ENCODE results near the gene NDC1. TPM values are rescaled to one million over a fixed set of nuclear protein-coding genes. Genes with fewer than 3 reads are reported as not detected.

NDC1 gene
- polyA plus RNA-seq, 1 donor (not counting 4 experiments of a cell fraction or from before 2014, with no cell fraction given), result 36.1 TPM

DNA sequence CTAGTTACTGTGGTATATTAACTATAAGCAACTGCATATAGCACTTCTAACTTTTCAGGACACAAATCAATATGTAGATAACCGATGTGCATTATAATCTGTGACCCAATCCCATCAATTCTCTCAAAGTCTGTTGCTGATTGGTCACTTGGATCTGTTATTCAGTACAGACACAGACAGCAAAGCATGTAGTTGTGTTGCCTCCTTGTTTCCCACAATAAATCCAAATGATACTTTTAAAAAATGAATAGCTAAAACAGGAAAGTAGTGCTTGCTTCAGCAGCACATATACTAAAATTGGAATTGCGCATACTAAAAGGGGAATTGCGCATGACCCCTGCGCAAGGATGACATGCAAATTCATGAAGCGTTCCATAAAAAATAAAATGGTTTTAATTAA is 28.1 kb downstream of the NDC1 start:
- H3K9me1 ChIP-seq (ENCODE audit: control insufficient read depth, extremely low read depth, insufficient read depth, low read length), result no peaks in the 10 kb centered on the region
- H3K4me2 ChIP-seq (ENCODE audit: control insufficient read depth, extremely low read depth, insufficient read depth, low read depth, low read length), result no peak overlapping the region
- FAIRE-seq (no peak), DNase-seq (ENCODE audit: low read depth, low spot score) (no peak)
- dilution Hi-C loops (cut with MboI; ENCODE audit: extremely low pct_ligation_motif_present, low sequenced_read_pairs), result no loop called here
- H3K36me3 ChIP-seq (ENCODE audit: control insufficient read depth in 2 of 2, extremely low read depth in 1 of 2, insufficient read depth in 2 of 2, low read length in 2 of 2), result peaks cover 5 to 16% of the 10 kb centered on the region in 2 experiments
- no peak for TF ChIP-seq EZH2 (IDR thresholded peaks at IDR 0.05; ENCODE audit: low read length)
- TF ChIP-seq, protein P1, sequence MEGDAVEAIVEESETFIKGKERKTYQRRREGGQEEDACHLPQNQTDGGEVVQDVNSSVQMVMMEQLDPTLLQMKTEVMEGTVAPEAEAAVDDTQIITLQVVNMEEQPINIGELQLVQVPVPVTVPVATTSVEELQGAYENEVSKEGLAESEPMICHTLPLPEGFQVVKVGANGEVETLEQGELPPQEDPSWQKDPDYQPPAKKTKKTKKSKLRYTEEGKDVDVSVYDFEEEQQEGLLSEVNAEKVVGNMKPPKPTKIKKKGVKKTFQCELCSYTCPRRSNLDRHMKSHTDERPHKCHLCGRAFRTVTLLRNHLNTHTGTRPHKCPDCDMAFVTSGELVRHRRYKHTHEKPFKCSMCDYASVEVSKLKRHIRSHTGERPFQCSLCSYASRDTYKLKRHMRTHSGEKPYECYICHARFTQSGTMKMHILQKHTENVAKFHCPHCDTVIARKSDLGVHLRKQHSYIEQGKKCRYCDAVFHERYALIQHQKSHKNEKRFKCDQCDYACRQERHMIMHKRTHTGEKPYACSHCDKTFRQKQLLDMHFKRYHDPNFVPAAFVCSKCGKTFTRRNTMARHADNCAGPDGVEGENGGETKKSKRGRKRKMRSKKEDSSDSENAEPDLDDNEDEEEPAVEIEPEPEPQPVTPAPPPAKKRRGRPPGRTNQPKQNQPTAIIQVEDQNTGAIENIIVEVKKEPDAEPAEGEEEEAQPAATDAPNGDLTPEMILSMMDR (optimal IDR thresholded peaks at IDR 0.05 in 1 of 3, IDR thresholded peaks at IDR 0.05 in 1 of 3, conservative IDR thresholded peaks at IDR 0.05 in 1 of 3; ENCODE audit: extremely low read depth in 1 of 3, insufficient read depth in 2 of 3, low read length in 3 of 3), result no peak
- no peaks in the 10 kb centered on the region for H4K20me1 ChIP-seq (ENCODE audit: control insufficient read depth, extremely low read depth, insufficient read depth, low read length)
- peaks cover 4% of the 10 kb centered on the region for H3K79me2 ChIP-seq (ENCODE audit: control insufficient read depth, insufficient read depth, low read length)
- H2AFZ ChIP-seq (ENCODE audit: control insufficient read depth, low read length), result no peak overlapping the region
- no peak overlapping the region for H3K9ac ChIP-seq (ENCODE audit: control insufficient read depth, extremely low read depth, insufficient read depth, low read length)
- no peak overlapping the region for H3K4me3 ChIP-seq (ENCODE audit: control insufficient read depth in 2 of 3, extremely low read depth in 1 of 3, insufficient read depth in 2 of 3, low read depth in 1 of 3, low read length in 3 of 3)
- H3K9me3 ChIP-seq (ENCODE audit: control insufficient read depth, low read depth, low read length), result no peaks in the 10 kb centered on the region
- no peaks in the 10 kb centered on the region for H3K4me1 ChIP-seq (ENCODE audit: control insufficient read depth, extremely low read depth, insufficient read depth, low read length)
- no peak overlapping the region for H3K27ac ChIP-seq (ENCODE audit: control insufficient read depth, insufficient read depth, low read length)
- no peaks in the 10 kb centered on the region for H3K27me3 ChIP-seq (ENCODE audit: control insufficient read depth, extremely low read depth, insufficient read depth, low read length)

DNA sequence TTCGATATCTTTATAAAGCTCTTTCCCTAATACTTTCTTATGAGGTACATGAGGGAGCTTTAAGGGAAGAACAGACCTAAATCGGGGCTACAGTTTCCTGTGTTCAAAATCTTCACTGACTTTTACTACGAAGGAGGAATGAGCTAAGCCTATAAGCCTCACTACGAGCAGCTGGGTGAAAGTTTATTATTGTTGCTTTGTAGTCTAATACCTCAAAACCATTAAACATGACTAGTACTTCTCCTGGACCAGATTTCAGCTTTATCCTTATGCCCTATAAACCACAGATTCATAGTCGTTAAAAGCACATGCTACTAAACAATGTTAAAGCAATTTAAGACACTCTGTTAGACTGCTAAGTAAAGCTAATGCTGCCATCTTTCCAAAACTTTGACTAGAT is 30.2 kb downstream of the NDC1 start:
- H3K4me3 ChIP-seq (ENCODE audit: control insufficient read depth in 2 of 3, extremely low read depth in 1 of 3, insufficient read depth in 2 of 3, low read depth in 1 of 3, low read length in 3 of 3), result no peak overlapping the region
- TF ChIP-seq EZH2 (IDR thresholded peaks at IDR 0.05; ENCODE audit: low read length), result no peak
- TF ChIP-seq, protein P1 (optimal IDR thresholded peaks at IDR 0.05 in 1 of 3, IDR thresholded peaks at IDR 0.05 in 1 of 3, conservative IDR thresholded peaks at IDR 0.05 in 1 of 3; ENCODE audit: extremely low read depth in 1 of 3, insufficient read depth in 2 of 3, low read length in 3 of 3), result no peak
- H3K36me3 ChIP-seq (ENCODE audit: control insufficient read depth in 2 of 2, extremely low read depth in 1 of 2, insufficient read depth in 2 of 2, low read length in 2 of 2), result peaks cover 5 to 16% of the 10 kb centered on the region in 2 experiments
- no peaks in the 10 kb centered on the region for H4K20me1 ChIP-seq (ENCODE audit: control insufficient read depth, extremely low read depth, insufficient read depth, low read length)
- DNase-seq (ENCODE audit: low read depth, low spot score), result no peak
- no peak overlapping the region for H3K9ac ChIP-seq (ENCODE audit: control insufficient read depth, extremely low read depth, insufficient read depth, low read length)
- H3K27me3 ChIP-seq (ENCODE audit: control insufficient read depth, extremely low read depth, insufficient read depth, low read length), result no peaks in the 10 kb centered on the region
- dilution Hi-C loops (cut with MboI; ENCODE audit: extremely low pct_ligation_motif_present, low sequenced_read_pairs), result no loop called here
- H3K9me3 ChIP-seq (ENCODE audit: control insufficient read depth, low read depth, low read length), result no peaks in the 10 kb centered on the region
- no peak overlapping the region for H2AFZ ChIP-seq (ENCODE audit: control insufficient read depth, low read length)
- no peaks in the 10 kb centered on the region for H3K4me1 ChIP-seq (ENCODE audit: control insufficient read depth, extremely low read depth, insufficient read depth, low read length)
- no peak overlapping the region for H3K4me2 ChIP-seq (ENCODE audit: control insufficient read depth, extremely low read depth, insufficient read depth, low read depth, low read length)
- H3K27ac ChIP-seq (ENCODE audit: control insufficient read depth, insufficient read depth, low read length), result no peak overlapping the region
- peaks cover 4% of the 10 kb centered on the region for H3K79me2 ChIP-seq (ENCODE audit: control insufficient read depth, insufficient read depth, low read length)
- no peaks in the 10 kb centered on the region for H3K9me1 ChIP-seq (ENCODE audit: control insufficient read depth, extremely low read depth, insufficient read depth, low read length)
- no peak for FAIRE-seq
